HK-2 (cell line): ENCODE data around the gene KCNN4.
"Not testable (repeated sequence)": the region's sequence is repeated elsewhere in the genome, so short reads cannot be mapped to it uniquely, and the experiment has no call there.

Experiments used
- DNase-seq: peaks from one replicate; pipeline ENCODE4 v3.0.0-alpha.2; 2018; ENCODE audit not compliant: unreplicated experiment

The KCNN4 gene

DNA sequence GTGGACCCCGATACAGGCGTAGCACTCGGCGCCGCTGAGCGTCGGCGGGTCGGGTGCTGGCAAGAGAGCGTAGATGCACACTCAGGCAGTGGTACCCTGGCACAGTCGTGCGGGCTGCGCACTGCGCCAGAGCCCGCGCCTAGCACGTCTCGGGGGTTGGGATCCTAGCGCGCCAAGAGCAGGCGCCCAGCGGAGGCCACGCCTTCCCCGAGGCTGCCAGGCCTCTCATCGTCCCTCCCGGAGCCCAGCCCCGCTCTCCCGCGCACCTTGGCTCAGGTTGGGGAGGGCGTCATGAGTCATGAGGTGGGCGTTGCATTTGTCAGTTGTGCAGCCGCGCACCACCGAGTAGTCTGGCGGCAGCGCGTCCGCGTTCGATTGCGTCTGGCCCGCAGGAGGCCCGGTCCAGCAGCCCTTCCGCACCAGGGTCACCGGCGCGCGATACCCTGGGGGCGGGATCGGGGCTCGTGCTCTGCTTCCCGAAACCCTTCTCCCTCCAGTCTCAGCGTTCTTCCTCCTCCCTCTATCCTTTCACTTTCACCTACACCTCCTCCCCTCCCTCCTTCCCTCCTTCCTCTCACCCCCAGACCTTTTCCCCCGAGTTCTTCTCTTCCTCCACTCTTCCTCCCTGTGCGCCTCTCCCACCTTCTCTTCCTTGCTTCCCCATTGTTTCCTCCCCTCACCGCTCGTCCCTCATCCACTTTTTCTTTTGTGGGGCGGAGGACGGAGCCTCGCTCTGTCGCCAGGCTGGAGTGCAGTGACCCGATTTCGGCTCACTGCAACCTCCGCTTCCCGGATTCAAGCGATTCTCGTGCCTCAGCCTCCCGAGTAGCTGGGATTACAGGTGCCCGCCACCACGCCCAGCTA lies 18.0 kb upstream of the KCNN4 start:
- peak; percentile 55 for DNase-seq

DNA sequence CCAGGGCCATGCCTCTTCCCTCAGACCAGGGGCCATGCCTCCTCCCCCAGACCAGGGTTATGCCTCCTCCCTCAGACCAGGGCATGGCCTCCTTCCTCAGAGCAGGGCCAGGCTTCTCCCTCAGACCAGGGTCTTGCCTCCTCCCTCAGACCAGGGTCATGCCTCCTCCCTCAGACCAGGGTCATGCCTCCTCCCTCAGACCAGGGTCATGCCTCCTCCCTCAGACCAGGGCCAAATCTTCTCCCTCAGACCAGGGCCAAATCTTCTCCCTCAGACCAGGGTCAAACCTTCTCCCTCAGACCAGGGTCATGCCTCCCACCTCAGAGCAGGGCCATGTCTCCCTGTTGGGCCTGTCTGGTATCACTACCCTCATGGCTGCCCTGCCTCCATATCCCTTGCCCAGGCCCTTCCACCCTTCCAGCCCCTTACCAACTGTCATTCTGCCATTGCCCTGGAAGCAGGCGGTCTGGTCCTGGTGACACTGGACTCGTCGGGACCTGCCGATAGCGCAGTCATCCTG lies 17.3 kb upstream of the KCNN4 start:
- DNase-seq, result no peak

DNA sequence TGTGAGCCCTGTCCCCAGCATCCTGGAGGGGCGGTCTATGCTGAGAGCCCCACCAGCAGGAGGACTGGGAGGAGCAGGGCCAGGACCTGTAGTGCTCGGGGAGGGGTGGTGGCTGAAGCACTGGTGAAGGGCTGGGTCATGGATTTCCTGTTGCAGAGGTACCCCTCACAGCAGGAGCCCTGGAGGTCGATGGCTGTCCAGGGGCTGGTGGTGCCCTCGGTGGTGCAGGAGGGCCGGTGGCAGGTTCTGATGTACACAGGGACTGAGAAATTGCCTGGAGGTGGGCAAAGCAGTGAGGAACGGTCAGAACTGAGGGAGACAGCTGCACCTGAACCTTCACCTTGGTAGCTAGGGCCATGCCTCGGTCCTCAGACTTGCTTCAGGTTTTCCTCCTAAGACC lies 16.8 kb upstream of the KCNN4 start:
- no peak for DNase-seq

DNA sequence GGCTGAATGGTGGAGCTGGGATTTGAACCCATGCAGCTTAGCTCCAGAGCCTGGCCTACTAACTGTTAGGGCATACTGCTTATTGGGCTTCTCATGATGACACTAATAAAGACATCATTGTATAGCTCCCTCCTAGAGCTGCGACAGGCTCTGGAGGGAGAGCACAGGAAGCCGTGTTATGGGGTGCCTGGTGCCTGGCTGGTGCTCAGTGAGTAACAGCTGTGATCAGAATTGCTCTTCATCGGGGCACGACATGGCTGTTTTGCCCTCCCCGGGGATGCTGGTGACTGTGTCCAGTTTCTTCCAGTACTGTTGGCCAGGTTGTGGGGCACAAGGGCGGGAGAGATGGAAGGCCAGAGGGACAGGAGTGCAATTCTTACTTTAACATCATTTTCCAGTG lies 16.3 kb upstream of the KCNN4 start:
- DNase-seq, result no peak

DNA sequence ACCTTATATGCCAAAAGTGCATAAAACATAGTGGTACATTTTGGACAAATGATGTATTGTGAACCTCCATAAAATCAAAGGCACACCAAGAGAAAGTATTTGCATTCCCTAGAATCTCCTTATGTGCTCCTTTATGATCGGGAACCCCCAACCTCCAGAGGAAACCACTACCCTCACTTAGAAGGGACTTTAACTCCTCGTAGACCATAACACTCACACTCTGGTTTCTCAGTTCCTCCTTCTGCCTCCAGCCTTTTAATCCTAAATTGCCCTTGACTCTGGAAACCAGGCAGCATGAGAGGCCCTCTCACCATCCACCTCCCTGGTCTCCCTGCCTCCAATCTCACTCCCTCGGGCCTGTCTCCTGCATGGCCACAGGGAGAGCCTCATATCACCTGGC lies 9.8 kb upstream of the KCNN4 start:
- no peak for DNase-seq

DNA sequence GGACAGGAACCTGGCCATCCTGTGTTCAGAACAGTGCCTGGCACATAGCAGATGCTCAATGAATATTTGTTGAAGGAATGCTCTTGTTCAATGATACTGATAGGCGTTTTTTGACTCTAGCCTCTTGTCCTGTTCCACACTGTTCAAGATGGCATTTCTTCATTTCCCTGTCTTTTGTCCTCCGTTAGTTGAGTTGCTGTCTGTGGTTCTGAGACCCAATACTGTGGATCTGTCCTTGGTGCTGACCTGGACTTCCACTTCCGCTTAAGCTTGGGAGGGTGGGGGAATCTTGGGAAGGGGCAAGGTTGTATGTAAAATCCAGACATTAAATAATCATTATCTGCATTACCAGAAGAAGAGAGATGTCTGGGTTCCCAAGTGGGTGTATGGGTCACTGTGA lies 8.3 kb upstream of the KCNN4 start:
- peak; percentile 33 for DNase-seq

DNA sequence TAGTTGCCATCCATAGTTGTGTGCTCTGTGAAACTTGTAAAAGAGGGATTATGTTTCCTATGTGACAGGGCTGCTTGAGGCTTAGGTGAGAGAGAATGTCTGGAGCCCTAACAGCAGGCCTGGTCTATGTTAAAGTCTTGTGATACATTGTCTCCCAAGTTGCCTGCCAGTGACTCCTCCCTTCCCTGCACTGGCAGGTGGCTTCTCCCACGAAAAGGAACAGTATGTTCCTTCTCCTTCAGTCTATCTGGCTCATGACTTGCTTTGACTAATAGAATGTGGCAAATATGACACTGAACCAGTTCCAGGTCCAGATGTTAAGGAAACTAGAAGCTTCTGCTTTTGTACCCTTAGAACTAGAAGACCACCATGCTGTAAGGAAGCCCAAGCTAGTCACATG lies 5.9 kb upstream of the KCNN4 start:
- no peak for DNase-seq

DNA sequence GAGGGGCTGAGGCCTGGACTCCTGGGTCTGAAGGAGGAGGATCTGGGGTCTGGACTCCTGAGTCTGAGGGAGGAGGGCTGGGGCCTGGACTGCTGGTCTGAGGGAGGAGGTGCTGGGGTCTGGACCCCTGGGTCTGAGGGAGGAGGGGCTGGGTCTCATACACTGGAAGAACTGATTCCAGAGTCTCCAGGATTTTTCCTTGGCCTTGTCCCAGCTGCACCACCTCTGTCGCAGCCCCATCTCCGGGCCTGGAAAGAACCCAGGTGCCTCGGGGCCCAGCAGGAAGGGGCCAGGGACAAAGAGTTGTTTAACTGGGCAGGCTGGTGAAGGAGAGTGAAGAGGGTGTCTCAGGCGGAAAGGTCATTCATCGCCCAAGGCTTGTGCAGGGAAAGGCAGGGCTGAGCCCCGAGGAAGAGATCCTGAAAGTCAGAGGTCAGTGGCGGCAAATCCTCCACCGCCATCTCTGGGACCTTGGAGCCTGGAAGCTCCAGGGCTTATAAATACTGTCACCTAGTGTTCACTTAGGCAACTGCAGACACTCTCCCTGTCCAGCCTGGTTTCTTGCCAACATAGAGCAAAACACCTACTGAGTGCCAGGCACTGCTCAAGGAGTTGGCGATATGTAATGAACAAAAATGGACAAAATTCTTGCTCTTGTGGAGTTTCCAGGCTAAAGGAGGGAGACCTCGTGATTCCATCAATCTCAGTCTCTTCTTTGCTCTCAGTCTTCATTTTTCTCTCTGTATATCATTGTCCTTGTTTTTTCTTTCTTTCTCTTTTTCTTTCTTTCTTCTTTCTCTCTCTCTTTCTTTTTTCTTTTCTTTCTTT lies 4.4 kb upstream of the KCNN4 start:
- peak; percentile 60 for DNase-seq

DNA sequence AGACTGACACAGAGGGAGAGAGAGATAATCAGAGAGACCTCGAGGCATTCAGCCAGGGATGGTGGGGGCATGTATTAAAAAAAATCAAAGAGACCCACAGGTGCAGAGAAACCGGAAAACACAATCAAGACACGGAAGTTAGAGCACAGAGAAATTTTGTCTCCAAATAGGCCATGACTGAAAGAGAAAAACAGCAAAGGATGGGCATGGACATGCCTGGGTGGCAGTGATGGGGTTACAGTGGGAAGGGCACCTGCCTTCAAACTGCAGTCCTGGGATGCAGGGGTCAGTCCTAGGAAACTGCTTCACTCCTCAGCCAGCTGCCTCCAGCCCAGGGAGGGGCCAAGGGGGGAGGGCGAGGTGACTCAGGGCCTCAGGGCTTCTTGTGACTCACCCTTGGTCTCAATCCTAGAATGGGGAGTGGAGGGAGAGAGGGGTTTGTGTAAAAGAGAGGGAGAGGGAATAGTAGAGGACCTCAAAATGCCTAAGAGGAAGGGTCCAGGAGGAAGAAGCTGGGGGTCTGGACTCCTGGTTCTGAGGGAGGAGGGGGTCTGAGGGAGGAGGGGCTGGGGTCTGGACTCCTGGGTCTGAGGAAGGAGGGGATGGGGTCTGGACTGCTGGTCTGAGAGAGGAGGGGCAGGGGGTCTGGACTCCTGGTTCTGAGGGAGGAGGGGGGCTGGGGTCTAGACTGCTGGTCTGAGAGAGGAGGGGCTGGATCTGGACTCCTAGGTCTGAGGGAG lies 3.6 kb upstream of the KCNN4 start:
- DNase-seq, result peak; percentile 74

DNA sequence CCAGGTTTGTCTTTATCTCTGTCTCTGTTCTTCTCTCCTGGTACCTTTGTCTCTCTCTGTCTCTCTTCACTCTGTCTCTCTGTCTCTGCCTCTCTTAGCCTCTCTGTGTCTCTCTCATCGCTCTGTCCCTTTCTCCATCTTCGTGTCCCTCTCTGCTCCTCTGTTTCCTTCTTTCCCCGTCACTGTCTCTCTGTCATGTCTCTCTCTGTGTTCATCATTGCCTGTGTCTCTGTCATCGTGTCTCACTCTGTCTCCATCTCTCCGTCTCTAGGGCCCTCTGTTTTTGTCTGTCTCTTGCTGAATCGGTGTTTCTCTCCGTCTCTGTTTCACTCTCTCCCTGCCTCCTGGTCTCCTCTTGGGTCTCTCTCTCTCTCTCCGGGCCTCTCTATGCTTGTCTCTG lies 2.9 kb upstream of the KCNN4 start:
- DNase-seq, result no peak

DNA sequence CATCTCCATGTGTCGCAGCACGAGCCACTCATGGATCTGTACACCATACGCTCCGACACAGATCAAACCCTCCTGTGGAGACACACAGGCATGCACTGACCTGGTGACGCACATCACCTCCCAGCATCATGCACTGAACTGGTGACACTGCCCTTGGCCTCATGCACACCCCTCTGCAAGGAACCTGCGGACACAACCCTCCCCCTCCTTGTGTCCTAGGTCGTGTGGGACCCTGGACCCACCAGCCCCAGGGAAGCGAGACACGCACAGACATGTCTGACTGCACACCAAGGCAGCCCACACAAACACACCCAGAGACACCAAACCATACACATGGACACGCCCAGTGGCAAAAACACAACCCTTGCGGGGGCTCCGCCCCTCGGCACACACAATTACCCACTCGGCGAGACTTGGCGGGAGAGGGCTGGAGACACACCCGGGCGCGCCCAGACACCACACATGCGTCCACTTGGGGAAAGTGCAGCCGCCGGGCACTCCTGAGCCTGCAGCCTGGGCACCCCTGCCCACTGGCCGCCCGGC lies 2.0 kb upstream of the KCNN4 start:
- DNase-seq, result no peak

DNA sequence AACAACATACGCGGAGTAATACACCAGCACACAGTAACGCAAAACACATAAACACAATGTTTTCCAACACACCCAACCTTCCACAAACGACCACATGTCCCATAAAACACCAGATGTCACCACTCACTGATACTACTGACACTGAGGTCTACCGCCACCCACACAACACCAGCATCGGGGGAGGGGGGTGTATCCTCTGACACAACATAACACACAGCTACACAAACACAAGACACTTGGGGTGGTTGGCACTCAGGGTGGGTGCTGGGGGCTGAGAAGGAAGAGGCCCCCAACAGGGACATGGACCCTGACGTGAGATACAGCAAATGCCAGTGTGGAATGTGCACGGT lies 1.5 kb upstream of the KCNN4 start:
- DNase-seq, result no peak

DNA sequence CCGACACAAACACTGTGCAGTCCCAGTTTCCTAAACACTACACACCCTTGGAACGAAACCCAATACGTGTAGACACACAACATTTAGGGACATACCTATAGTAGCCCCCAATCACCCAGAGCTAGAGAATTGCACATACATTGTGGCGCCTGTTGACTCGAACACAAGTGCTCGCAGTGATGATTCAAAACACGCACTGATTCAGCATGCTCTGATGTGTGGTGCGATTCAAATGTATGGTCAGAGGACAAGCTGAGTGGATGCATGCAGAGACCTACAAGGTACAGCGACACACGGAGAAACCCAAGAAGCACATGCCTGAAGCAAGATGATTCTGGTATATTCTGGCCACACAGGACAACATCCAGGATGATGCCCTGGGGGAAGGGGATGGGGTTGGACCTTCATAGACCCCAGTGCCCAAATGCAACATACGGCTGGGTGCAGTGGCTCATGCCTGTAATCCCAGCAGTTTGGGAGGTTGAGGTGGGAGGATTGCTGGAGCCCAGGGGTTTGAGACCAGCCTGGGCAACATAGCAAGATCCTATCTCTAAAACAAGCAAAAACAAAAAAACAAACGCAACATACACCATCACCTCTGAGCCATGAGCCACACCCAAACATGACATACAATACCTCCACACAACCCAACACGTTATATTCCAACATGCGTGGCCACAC lies 997 bp upstream of the KCNN4 start:
- DNase-seq, result no peak

DNA sequence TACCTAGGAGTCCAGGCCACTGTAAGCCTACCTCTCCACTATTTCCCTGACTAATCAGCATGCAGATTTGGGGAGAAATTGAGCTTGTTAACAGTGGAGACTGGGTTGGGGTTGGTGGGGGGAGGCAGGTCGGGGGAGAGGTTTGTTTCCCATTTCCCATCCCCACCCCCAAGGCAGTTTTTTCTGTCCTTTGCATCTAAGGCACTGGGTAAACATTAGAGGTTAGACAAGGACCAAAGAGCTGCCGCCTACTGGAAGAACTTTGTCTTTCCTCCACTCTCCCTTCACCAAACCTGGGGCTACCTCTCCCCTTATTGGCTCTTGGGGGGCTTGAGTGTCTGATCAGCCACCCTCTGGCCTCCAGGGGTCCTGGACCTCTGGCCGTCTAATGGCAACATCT lies 953 bp downstream of the KCNN4 start:
- no peak for DNase-seq

DNA sequence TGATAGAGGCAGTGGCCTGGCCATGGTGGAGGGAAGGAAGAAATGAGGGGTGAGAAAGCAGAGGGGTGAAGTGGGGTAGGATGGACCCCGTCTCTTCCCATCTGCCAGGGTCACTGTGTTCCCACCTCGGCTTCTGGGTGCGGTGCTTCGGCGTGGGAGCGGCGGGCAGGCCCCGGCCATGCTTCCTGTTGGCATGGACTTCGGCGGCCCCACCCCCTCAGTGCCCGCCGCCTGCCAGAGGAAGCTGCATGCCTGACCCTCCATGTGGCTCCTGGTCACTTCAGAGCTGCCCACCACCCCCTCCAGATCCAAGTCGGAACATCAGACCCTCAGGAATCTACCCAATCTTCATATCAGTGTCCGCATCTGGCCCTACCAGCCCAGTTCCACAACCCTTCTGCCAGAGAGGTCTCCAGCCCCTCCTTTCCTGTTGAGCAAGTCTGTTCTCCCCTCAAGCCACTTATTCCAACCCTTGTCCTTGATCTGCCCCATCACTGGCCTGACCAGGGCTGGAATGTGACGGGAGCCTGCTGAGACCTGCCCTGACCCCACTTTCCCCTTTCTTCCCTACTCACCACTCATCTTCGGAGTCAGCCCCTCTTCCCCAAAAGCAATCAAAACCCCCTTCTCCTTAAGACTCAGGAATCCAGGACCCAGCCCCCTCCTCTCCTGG lies 1.5 kb downstream of the KCNN4 start:
- no peak for DNase-seq

DNA sequence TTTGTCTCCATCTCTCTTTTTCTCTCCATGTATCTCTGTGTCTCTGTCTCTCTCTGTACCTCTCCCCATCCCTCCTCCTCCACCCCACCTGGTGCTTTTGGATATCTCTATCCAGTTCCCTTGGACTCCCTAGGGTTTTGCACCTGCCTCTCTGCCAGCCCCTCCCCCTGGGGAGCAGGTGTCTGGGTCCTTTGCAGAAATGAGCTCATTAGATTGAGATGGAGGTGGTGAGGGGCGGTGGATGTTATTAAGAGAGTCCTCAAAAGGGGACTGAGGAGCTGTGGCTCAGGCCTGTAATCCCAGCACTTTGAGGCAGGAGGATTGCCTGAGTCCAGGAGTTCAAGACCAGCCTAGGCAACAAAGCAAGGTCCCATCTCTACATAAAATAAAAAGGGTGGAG lies 2.1 kb downstream of the KCNN4 start:
- no peak for DNase-seq

DNA sequence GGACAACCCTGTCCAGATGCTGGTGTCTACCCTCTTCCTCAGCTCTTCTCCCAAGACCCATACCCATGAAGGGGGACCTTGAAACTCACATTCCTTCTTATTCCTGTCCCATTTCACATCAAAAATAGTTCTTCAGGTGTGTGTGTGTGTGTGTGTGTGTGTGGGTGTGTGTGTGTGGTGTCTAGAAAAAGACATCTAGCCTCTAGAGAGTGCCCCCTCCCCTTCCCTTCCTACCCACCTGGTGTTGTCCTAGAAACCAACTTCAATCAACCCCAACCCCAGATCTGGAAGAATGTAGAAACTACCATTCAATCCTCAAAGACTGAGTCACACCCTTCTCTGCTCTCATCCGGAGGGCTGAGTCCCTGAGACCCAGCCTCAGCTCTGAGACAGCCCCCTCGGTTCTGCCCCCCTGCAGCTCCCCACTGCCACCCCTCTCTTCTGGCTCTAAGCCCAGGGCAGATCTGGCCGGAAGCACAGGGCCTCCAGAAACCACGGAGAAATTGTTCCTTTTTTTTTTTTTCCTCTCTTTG lies 3.5 kb downstream of the KCNN4 start:
- DNase-seq, result peak; percentile 58

DNA sequence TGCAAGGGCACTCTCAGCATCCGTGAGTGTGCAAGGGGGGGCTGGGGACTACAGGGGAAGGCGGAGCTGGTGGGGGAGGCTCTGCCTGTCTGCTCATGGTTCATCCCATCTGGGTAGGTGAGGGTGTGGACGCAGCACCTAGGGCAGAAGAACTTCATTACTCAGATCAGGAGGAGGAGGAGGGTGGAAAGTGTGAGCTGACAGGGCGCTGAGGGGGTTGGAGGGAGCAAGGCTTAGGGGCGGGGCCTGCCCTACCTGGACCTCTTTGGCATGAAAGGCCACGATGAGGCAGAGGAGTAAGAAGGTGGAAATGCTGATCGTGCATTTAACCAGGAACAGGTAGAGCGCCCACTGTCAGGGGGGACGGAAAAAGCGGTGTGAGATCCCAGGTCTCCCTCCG lies 4.5 kb downstream of the KCNN4 start:
- no peak for DNase-seq

DNA sequence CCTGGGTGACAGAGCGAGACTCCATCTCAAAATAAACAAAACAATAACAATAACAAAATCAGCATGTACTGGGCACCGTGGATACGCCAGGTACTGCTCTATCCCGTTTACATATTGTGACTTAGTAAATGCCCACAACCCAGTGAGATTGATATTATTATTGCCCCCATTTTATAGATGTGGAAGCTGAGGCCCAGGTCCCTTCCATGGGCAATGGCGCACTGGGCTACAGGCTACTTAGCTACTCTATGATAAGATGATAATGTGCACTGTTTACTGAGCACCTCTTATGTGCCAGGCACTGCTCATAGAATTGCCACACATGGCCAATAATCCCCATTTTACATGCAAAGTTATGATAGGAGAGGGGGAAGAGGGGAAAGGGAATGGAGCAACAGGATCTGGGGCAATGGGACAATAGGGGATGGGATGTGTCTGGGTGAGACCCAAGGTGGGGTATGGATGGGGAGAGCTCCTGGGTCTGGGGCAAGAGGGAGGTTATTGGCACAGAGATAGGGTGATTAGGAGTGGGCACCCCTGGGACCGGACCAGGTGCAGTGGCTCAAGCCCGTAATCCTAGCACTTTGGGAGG lies 5.4 kb downstream of the KCNN4 start:
- DNase-seq, result no peak

DNA sequence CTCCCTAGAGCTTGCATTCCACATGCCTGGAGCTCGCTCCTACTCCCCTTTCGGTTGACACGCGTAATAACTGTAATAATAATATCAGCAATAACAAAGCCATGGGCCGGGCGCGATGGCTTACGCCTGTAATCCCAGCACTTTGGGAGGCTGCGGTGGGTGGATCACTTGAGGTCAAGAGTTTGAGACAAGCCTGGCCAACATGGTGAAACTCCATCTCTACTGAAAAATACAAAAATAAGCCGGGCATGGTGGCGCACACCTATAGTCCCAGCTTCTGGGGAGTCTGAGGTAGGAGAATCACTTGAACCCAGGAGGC lies 5.9 kb downstream of the KCNN4 start:
- DNase-seq, result not testable (repeated sequence)
